HG03103 (cell line): ENCODE measurements around the gene OR52I2.

Experiments used
- ATAC-seq: cut with Tn5 transposase; IDR thresholded peaks from one replicate; pipeline ENCODE4 v1.9.1; 2021; ENCODE audit warnings: low read depth; ENCODE audit not compliant: unreplicated experiment

Gene OR52I2

GRCh38 chr11:4581443-4581842 lies at the start of gene OR52I2:
Gene OR52I2 (plus strand): TSS chr11:4581743.
- no peak for ATAC-seq

- peak; percentile 67 for ATAC-seq
These were observed 41.8 kb upstream of the OR52I2 start for GRCh38 chr11:4539603-4540219.

- no peak for ATAC-seq
These were observed 40.5 kb upstream of the OR52I2 start for GRCh38 chr11:4541071-4541470.

- ATAC-seq, result no peak
These were observed 38.0 kb upstream of the OR52I2 start for GRCh38 chr11:4543561-4543960.

GRCh38 chr11:4544891-4545290 lies 36.7 kb upstream of the OR52I2 start, which contains the start of gene OR52M1:
Gene OR52M1 (plus strand): TSS chr11:4545191. CDS start chr11:4545191, 0 bp downstream.
- ATAC-seq, result no peak

GRCh38 chr11:4546878-4547277 lies 34.7 kb upstream of the OR52I2 start:
- ATAC-seq, result no peak

- ATAC-seq, result no peak
These were observed 34.1 kb upstream of the OR52I2 start for GRCh38 chr11:4547416-4547815.

GRCh38 chr11:4551346-4551979 lies 30.1 kb upstream of the OR52I2 start:
- no peak for ATAC-seq

GRCh38 chr11:4559527-4560440 lies 21.8 kb upstream of the OR52I2 start:
- ATAC-seq, result no peak

- no peak for ATAC-seq
These were observed 21.1 kb upstream of the OR52I2 start for GRCh38 chr11:4560467-4560866.

GRCh38 chr11:4565371-4565770 lies 16.2 kb upstream of the OR52I2 start:
- ATAC-seq, result no peak

- no peak for ATAC-seq
These were observed 12.5 kb upstream of the OR52I2 start for GRCh38 chr11:4569075-4569474.

GRCh38 chr11:4576880-4577279 lies 4.7 kb upstream of the OR52I2 start:
- no peak for ATAC-seq

GRCh38 chr11:4577761-4578160 lies 3.8 kb upstream of the OR52I2 start:
- ATAC-seq, result no peak

- no peak for ATAC-seq
These were observed 2.9 kb upstream of the OR52I2 start for GRCh38 chr11:4578624-4579023.

- ATAC-seq, result no peak
These were observed 1.4 kb upstream of the OR52I2 start for GRCh38 chr11:4580124-4580523.

GRCh38 chr11:4589017-4589416 lies 7.5 kb downstream of the OR52I2 start:
- no peak for ATAC-seq

- ATAC-seq, result no peak
These were observed 12.2 kb downstream of the OR52I2 start, which contains the start of gene OR52I1 for GRCh38 chr11:4593739-4594138. Gene OR52I1 (plus strand): TSS chr11:4594039. CDS start chr11:4594039, 0 bp downstream.

- no peak for ATAC-seq
These were observed 23.5 kb downstream of the OR52I2 start for GRCh38 chr11:4605057-4605456.

- no peak for ATAC-seq
These were observed 24.9 kb downstream of the OR52I2 start for GRCh38 chr11:4606231-4607015.
